Body of pancreas (tissue), 4 donors: ENCODE results near the gene KRT76.

ENCODE experiments used
- POLR2A ChIP-seq, 3 donors: fragments of 450-650 bp; IDR thresholded peaks; one replicate each; pipeline ENCODE4 v1.6.1; 2016; ENCODE audit warnings: antibody characterized with exemption in 3 of 3, mild to moderate bottlenecking in 2 of 3
- TF ChIP-seq, protein P1 (sequence below), 7 experiments: fragments of 450-650 bp in 4 of 7; fragments of 200-600 bp in 3 of 7; sonication (generic) in 3 of 7; IDR thresholded peaks; one replicate each; pipeline ENCODE4 v1.5.1; 2016 to 2019; ENCODE audit warnings: antibody characterized with exemption in 7 of 7

- TF ChIP-seq, protein P1, sequence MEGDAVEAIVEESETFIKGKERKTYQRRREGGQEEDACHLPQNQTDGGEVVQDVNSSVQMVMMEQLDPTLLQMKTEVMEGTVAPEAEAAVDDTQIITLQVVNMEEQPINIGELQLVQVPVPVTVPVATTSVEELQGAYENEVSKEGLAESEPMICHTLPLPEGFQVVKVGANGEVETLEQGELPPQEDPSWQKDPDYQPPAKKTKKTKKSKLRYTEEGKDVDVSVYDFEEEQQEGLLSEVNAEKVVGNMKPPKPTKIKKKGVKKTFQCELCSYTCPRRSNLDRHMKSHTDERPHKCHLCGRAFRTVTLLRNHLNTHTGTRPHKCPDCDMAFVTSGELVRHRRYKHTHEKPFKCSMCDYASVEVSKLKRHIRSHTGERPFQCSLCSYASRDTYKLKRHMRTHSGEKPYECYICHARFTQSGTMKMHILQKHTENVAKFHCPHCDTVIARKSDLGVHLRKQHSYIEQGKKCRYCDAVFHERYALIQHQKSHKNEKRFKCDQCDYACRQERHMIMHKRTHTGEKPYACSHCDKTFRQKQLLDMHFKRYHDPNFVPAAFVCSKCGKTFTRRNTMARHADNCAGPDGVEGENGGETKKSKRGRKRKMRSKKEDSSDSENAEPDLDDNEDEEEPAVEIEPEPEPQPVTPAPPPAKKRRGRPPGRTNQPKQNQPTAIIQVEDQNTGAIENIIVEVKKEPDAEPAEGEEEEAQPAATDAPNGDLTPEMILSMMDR (IDR thresholded peaks at IDR 0.05): no peak
- TF ChIP-seq POLR2A (IDR thresholded peaks at IDR 0.05): no peak
These were observed 15.3 kb upstream of the KRT76 start for GRCh38 chr12:52792185-52793029.
